PC-9 (cell line): Measurements from ENCODE around the gene PRIMA1. TPM values are rescaled to one million over a fixed set of nuclear protein-coding genes. Genes with fewer than 3 reads are reported as not detected.

Source experiments
- BruUV-seq: library from RNA; stranded (reverse); fragments of 400-500 nt; replicated peaks from 2 replicates; lab custom pipeline; 2021; lab: Mats Ljungman, UMichigan
- CTCF ChIA-PET: fragments of 300-600 bp; sonication (Branson Sonifier 250); formaldehyde crosslinking; loops from one replicate; lab custom pipeline; 2022; ENCODE audit warnings: antibody characterized with exemption; lab: Charles Lee
- POLR2A ChIA-PET: fragments of 300-600 bp; sonication (Branson Sonifier 250); formaldehyde crosslinking; loops from one replicate; lab custom pipeline; 2022; ENCODE audit warnings: antibody characterized with exemption; ENCODE audit not compliant: unreplicated experiment; lab: Charles Lee
- DNase-seq, 2 experiments: peaks; one replicate each; pipeline versions ENCODE4 v3.0.0 to v3.0.0-alpha.2; 2015 to 2022; ENCODE audit warnings: mixed read lengths in 1 of 2
- H2AFZ ChIP-seq: fragments of 200-600 bp; sonication (generic); 2 replicates; pipeline ENCODE4 v1.8.1; 2017; ENCODE audit warnings: antibody characterized with exemption
- H3F3A ChIP-seq: fragments of 200-600 bp; sonication (generic); 2 replicates; pipeline ENCODE4 v1.8.1; 2017; ENCODE audit warnings: antibody characterized with exemption, mild to moderate bottlenecking, low read depth; ENCODE audit not compliant: insufficient read depth
- H3K27ac ChIP-seq: fragments of 200-600 bp; sonication (generic); 2 replicates; pipeline ENCODE4 v1.6.1; 2016; ENCODE audit warnings: mixed run types
- H3K27me3 ChIP-seq: fragments of 200-600 bp; sonication (generic); 2 replicates; pipeline ENCODE4 v1.6.1; 2016; ENCODE audit warnings: low read depth, mixed run types; ENCODE audit not compliant: insufficient read depth
- H3K36me3 ChIP-seq: fragments of 200-600 bp; sonication (generic); 2 replicates; pipeline ENCODE4 v1.6.1; 2016; ENCODE audit warnings: low read depth, mixed run types
- H3K4me1 ChIP-seq: fragments of 200-600 bp; sonication (generic); replicated peaks from 2 replicates; pipeline ENCODE4 v1.6.1; 2016; ENCODE audit warnings: mixed run types; ENCODE audit not compliant: insufficient read depth
- H3K4me2 ChIP-seq: fragments of 200-600 bp; sonication (generic); 2 replicates; pipeline ENCODE4 v1.6.1; 2017; ENCODE audit warnings: mixed run types
- H3K4me3 ChIP-seq: fragments of 200-600 bp; sonication (generic); 2 replicates; pipeline ENCODE4 v1.6.1; 2016; ENCODE audit warnings: mixed run types
- H3K79me2 ChIP-seq: fragments of 200-600 bp; sonication (generic); 2 replicates; pipeline ENCODE4 v1.6.1; 2017; ENCODE audit warnings: low read depth, mixed run types
- H3K9me2 ChIP-seq: fragments of 200-600 bp; sonication (generic); 2 replicates; pipeline ENCODE4 v1.8.1; 2017; ENCODE audit warnings: mild to moderate bottlenecking; ENCODE audit not compliant: insufficient read depth
- H3K9me3 ChIP-seq: fragments of 200-600 bp; sonication (generic); 2 replicates; pipeline ENCODE4 v1.8.1; 2016; ENCODE audit warnings: low read depth; ENCODE audit not compliant: insufficient read depth
- H4K20me1 ChIP-seq: fragments of 200-600 bp; sonication (generic); 2 replicates; pipeline ENCODE4 v1.8.1; 2017; ENCODE audit not compliant: insufficient read depth
- EZH2 ChIP-seq: fragments of 200-600 bp; sonication (generic); IDR thresholded peaks from 2 replicates; pipeline ENCODE4 v1.8.0; 2017; ENCODE audit warnings: antibody characterized with exemption, low read depth
- intact Hi-C: fragments of 100-400 bp; cut with micrococcal nuclease; formaldehyde crosslinking; loops from one replicate; pipeline ENCODE4 v1.10.0; 2022; ENCODE audit not compliant: unreplicated experiment
- total RNA-seq: library from RNA; stranded (reverse); gene quantifications from 2 replicates; pipeline ENCODE4 v1.2.3, GENCODE V29; 2021
- TF ChIP-seq, protein P1 (sequence below): fragments of 200-600 bp; sonication (generic); conservative IDR thresholded peaks from 2 replicates; pipeline ENCODE4 v1.6.1; 2017; ENCODE audit warnings: mixed run types, antibody characterized with exemption, mild to moderate bottlenecking, moderate library complexity

Gene PRIMA1
- total RNA-seq, 1 experiment from 2014 or later = not detected

DNA sequence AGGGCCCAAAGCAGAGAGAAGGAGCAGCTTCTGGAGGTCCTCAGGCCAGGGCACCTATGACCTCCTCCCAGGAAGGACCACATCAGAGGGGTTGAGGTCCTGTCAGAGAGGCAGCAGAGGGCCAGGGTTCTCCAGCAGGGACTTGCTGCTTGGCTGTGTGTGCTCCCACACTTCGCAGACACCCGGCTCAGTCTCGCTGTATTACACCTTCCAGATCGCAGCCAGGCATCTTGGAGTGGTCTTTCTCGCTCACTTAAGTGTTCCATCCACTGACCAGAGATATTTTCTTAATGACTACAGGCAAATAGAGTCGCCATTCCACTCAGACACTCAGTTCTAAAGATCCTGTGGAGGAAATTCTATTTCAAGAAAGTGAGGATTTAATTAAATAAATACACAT is 84.3 kb downstream of the PRIMA1 start:
- no peaks in the 10 kb centered on the region for H3K9me2 ChIP-seq
- TF ChIP-seq, protein P1, sequence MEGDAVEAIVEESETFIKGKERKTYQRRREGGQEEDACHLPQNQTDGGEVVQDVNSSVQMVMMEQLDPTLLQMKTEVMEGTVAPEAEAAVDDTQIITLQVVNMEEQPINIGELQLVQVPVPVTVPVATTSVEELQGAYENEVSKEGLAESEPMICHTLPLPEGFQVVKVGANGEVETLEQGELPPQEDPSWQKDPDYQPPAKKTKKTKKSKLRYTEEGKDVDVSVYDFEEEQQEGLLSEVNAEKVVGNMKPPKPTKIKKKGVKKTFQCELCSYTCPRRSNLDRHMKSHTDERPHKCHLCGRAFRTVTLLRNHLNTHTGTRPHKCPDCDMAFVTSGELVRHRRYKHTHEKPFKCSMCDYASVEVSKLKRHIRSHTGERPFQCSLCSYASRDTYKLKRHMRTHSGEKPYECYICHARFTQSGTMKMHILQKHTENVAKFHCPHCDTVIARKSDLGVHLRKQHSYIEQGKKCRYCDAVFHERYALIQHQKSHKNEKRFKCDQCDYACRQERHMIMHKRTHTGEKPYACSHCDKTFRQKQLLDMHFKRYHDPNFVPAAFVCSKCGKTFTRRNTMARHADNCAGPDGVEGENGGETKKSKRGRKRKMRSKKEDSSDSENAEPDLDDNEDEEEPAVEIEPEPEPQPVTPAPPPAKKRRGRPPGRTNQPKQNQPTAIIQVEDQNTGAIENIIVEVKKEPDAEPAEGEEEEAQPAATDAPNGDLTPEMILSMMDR = no peak
- no peak for TF ChIP-seq EZH2
- H3K79me2 ChIP-seq = no peaks in the 10 kb centered on the region
- no TSS peak for BruUV-seq
- DNase-seq = no peak
- H3K27me3 ChIP-seq = peaks cover 54% of the 10 kb centered on the region
- no peak overlapping the region for H3K4me3 ChIP-seq
- H3K4me2 ChIP-seq = no peak overlapping the region
- intact Hi-C loops = no loop called here
- H3K27ac ChIP-seq = no peak overlapping the region
- no peaks in the 10 kb centered on the region for H3K36me3 ChIP-seq
- CTCF ChIA-PET = no interaction called here
- no peaks in the 10 kb centered on the region for H3F3A ChIP-seq
- no peaks in the 10 kb centered on the region for H3K9me3 ChIP-seq
- H4K20me1 ChIP-seq = no peaks in the 10 kb centered on the region
- H2AFZ ChIP-seq = no peak overlapping the region
- POLR2A ChIA-PET = no interaction called here
- no peaks in the 10 kb centered on the region for H3K4me1 ChIP-seq

DNA sequence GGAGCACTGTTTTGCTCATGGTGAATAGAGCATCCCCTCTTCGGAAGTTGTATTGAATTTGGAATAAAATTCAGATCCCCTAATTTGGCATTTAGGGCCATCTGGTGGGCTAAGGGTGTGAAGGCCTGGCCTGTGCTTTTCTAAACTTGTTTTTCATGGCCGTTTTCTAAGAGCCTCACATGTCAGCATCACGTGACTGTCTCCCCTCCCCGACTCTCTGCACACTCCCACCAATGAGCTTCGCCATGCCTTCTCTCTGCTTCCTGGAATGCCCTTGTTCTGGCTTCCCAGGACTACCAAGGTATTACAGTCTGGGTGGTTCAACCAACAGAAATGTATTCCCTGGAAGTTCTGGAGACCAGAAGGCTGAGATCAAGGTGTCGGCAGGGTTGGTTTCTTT is 85.3 kb downstream of the PRIMA1 start:
- DNase-seq = no peak
- Histone ChIP-seq H3K27ac (no peak overlapping the region), H3K4me2 (no peak overlapping the region), H2AFZ (no peak overlapping the region), H3K27me3 (peaks cover 44% of the 10 kb centered on the region), H4K20me1 (no peaks in the 10 kb centered on the region), H3K36me3 (no peaks in the 10 kb centered on the region), H3K4me1 (no peaks in the 10 kb centered on the region), H3K4me3 (no peak overlapping the region), H3K9me2 (no peaks in the 10 kb centered on the region), H3F3A (no peaks in the 10 kb centered on the region), H3K79me2 (no peaks in the 10 kb centered on the region), H3K9me3 (no peaks in the 10 kb centered on the region)
- intact Hi-C loops = no loop called here
- TF ChIP-seq, protein P1 = no peak
- TF ChIP-seq EZH2 = no peak
- POLR2A ChIA-PET = no interaction called here
- no TSS peak for BruUV-seq
- CTCF ChIA-PET = no interaction called here

GRCh38 chr14:93701562-93701961 is 86.7 kb downstream of the PRIMA1 start:
- no TSS peak for BruUV-seq
- DNase-seq = no peak
- Histone ChIP-seq H3K4me1 (no peaks in the 10 kb centered on the region), H3K36me3 (no peaks in the 10 kb centered on the region), H4K20me1 (no peaks in the 10 kb centered on the region), H3K4me3 (no peak overlapping the region), H3K4me2 (no peak overlapping the region), H3K27ac (no peak overlapping the region), H3K79me2 (no peaks in the 10 kb centered on the region), H3K9me2 (no peaks in the 10 kb centered on the region), H3K27me3 (peaks cover 34% of the 10 kb centered on the region), H3F3A (no peaks in the 10 kb centered on the region), H3K9me3 (no peaks in the 10 kb centered on the region), H2AFZ (no peak overlapping the region)
- intact Hi-C loops = no loop called here
- CTCF ChIA-PET = no interaction called here
- TF ChIP-seq, protein P1 = no peak
- TF ChIP-seq EZH2 = no peak
- POLR2A ChIA-PET = no interaction called here
